Chondrocyte (in vitro differentiated cells): Measurements from ENCODE around the gene TBC1D9B. TPM values are rescaled to one million over a fixed set of nuclear protein-coding genes. Genes with fewer than 3 reads are reported as not detected.

Source experiments
- DNase-seq: peaks from one replicate; pipeline ENCODE4 v3.0.0; 2021; ENCODE audit warnings: mixed read lengths, low spot score
- H3K27ac Mint-ChIP-seq: one replicate; pipeline ENCODE4 v1.8.0; 2021; ENCODE audit warnings: mild to moderate bottlenecking, moderate library complexity, mixed read lengths; ENCODE audit not compliant: unreplicated experiment
- H3K27me3 Mint-ChIP-seq: 2 replicates; pipeline ENCODE4 v1.8.0; 2021; ENCODE audit warnings: low read depth, mixed read lengths
- H3K36me3 Mint-ChIP-seq: 2 replicates; pipeline ENCODE4 v1.8.0; 2021; ENCODE audit warnings: low read depth, mixed read lengths
- H3K4me1 Mint-ChIP-seq: 2 replicates; pipeline ENCODE4 v1.8.0; 2021; ENCODE audit warnings: low read depth, mild to moderate bottlenecking, mixed read lengths
- H3K4me3 Mint-ChIP-seq: one replicate; pipeline ENCODE4 v1.8.0; 2021; ENCODE audit warnings: mild to moderate bottlenecking, moderate library complexity, mixed read lengths; ENCODE audit not compliant: unreplicated experiment
- H3K9me3 Mint-ChIP-seq: 2 replicates; pipeline ENCODE4 v1.8.0; 2021; ENCODE audit warnings: low read depth, mixed read lengths
- CTCF ChIP-seq: fragments of 200-600 bp; sonication (generic); IDR thresholded peaks from 2 replicates; pipeline ENCODE4 v1.5.0; 2021; ENCODE audit warnings: antibody characterized with exemption, mild to moderate bottlenecking, moderate library complexity
- total RNA-seq: library from RNA; stranded (reverse); gene quantifications from 3 replicates; pipeline ENCODE4 v1.2.1, GENCODE V29; 2021

Gene TBC1D9B
- total RNA-seq, 1 donor from 2014 or later, result 118 TPM

DNA sequence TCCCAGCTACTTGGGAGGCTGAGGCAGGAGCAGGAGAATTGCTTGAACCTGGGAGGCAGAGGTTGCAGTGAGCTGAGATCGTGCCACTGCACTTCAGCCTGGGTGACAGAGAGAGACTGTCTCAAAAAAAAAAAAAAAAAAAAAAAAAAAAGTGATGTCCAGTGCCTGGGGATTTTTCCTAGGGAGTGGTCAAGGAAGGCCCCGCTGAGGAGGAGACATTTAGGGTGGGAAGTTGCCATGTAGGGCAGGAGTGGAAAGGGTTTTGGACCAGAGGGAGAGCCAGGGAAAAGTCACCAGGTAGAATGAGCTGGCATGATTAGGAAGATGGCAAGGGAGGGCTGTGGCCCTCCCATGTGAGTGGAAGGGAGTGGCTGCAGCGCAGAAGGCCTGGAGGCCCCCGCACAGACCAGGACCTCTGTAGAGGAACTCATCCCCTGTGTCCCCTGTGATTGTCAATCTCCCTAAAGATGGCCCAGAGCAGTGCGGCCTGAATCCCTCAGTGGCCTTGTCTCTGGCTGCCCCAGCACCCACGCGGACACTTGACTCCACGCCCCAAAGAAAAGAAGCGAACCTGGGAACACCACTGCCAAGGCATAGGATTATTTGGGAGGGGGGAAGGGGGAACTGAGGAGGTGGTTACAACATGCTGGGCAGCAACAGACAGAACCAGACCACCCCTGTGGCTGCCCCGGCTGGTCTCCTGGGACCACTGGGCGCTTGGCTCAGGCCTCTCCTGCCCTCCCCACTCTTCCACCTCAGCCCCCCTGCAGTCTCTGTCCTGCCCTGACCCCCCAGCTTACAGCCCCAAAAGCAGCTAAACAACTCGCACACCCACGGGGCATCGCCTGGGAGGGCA, 89.6 kb downstream of the TBC1D9B start:
- peaks cover 43% of the 10 kb centered on the region for H3K4me1 Mint-ChIP-seq
- no peaks in the 10 kb centered on the region for H3K27me3 Mint-ChIP-seq
- no peak for DNase-seq
- H3K36me3 Mint-ChIP-seq, result peaks cover 5% of the 10 kb centered on the region
- H3K4me3 Mint-ChIP-seq, result peak overlapping the region; percentile 69
- no peak for TF ChIP-seq CTCF
- H3K27ac Mint-ChIP-seq, result peak overlapping the region; percentile 98
- H3K9me3 Mint-ChIP-seq, result no peaks in the 10 kb centered on the region

DNA sequence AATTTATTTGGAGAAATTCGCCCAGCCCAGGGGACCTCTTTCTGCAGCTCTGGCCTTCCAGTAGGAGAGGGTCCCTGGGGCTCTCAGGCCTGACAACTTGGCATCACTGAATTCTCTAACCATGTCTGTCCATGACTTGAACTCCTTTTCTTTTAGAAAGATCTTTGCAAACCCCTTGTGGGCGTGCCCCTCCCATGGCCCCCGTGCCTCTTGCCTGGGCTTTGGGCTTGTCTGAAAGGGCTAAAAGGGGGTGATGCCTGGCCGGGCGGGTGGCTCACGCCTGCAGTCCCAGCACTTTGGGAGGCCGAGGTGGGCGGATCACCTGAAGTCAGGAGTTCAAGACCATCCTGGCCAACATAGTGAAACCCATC, 90.2 kb downstream of the TBC1D9B start:
- no peak for TF ChIP-seq CTCF
- Mint-ChIP-seq H3K4me3 (peak overlapping the region; percentile 28), H3K27me3 (no peaks in the 10 kb centered on the region), H3K9me3 (no peaks in the 10 kb centered on the region), H3K4me1 (peaks cover 36% of the 10 kb centered on the region), H3K36me3 (peaks cover 5% of the 10 kb centered on the region), H3K27ac (no peak overlapping the region)
- DNase-seq, result no peak

DNA sequence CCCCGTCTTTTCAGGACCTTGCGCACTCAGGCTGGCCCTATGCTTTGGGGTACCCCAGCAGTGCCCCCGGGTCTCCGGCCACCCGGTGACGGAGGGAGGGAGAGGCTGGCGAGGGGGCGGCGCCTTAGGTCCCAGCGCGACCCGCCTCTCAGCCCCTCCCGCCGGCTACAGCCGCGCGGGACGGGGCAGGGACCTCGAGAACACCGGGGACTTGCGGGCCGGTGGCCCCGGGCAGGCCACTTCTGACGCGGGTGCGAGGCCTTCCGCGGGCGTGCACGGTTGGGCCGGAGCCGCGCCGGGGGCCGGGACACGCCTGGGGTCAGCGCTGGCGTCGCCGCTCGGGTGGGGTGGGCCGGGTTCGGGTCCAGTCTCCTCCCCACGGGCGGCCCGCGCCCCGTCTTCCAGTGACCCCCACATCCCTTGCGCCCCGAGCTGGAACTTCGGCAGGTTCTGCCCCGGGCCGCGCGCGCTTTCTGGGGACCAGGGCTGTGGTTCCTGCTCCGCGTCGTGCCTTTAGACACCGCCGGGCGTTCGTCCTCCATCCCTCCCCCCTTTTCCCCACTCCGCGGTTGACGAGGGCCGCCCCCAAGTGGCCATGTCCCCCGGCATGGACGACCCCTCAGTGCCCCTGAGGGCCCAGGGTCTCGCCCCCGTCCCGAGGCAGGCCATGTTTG, 90.8 kb downstream of the TBC1D9B start:
- Mint-ChIP-seq H3K4me1 (peaks cover 31% of the 10 kb centered on the region), H3K9me3 (no peaks in the 10 kb centered on the region), H3K27ac (no peak overlapping the region), H3K4me3 (peak overlapping the region; percentile 28), H3K27me3 (no peaks in the 10 kb centered on the region), H3K36me3 (peaks cover 5% of the 10 kb centered on the region)
- DNase-seq, result peak; percentile 86
- no peak for TF ChIP-seq CTCF

DNA sequence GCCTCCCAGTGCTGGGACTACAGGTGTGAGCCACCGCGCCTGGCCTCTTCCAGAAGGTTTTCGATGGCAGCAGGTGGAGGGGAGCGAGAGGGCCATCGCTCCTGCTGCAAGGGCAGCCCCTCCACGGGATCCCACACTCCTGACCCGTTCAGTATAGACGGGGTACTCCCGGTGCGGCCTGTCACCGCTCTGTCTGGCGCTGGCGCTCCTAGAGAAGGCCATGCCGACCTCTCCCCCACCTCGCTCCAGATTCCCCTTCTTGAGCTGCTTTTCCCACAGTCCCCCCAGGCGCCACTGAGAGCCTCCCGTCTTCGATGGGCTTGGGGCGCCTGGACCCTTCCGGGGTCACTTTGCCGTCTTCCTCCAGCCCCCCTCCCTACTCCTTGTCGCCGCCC, 91.3 kb downstream of the TBC1D9B start:
- no peak for TF ChIP-seq CTCF
- H3K4me3 Mint-ChIP-seq, result no peak overlapping the region
- H3K27me3 Mint-ChIP-seq, result no peaks in the 10 kb centered on the region
- no peaks in the 10 kb centered on the region for H3K9me3 Mint-ChIP-seq
- peak; percentile 83 for DNase-seq
- H3K27ac Mint-ChIP-seq, result peak overlapping the region; percentile 8
- H3K4me1 Mint-ChIP-seq, result peaks cover 29% of the 10 kb centered on the region
- H3K36me3 Mint-ChIP-seq, result peaks cover 5% of the 10 kb centered on the region

DNA sequence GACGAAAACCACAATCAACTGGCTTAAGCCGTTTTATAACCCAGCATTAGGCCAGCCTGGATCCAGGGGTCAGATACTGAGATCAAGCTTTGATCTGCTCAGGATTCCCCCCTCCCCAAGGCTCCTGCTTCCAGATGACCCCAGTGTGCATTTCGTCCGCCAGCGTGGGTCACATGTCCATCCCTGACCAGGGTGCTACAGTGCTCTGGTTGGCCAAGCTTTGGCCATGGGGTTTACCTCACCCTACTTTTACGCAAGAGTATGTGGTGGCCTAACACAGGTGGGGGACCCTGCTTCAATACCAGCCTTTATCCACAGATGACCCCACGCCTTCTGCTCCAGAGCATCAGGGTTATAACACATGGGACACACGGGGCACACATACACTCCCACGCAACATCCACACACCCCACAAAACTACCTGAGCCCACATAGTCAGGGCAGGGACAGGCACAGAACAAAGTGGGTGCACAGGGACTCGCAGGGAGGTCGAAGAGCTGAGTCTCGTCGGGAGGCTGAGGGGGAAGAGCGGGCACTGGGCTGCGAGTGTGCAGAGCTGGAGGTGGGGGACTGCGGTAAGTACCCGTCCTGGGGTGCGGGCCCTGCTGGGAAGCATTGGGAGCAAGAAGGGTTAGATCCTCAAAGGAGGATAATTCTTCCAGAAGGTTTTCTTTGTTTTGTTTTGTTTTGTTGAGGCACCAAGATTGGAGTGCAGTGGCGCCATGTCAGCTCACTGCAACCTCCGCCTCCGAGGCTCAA, 92.0 kb downstream of the TBC1D9B start:
- no peaks in the 10 kb centered on the region for H3K27me3 Mint-ChIP-seq
- no peak overlapping the region for H3K27ac Mint-ChIP-seq
- H3K9me3 Mint-ChIP-seq, result no peaks in the 10 kb centered on the region
- H3K4me3 Mint-ChIP-seq, result no peak overlapping the region
- no peak for DNase-seq
- H3K4me1 Mint-ChIP-seq, result peaks cover 29% of the 10 kb centered on the region
- H3K36me3 Mint-ChIP-seq, result peaks cover 5% of the 10 kb centered on the region
- no peak for TF ChIP-seq CTCF
